GM23248 (cell line): ENCODE data around the gene CIRBP.

Source experiments
- EZH2 ChIP-seq: fragments of 200-600 bp; sonication (generic); IDR thresholded peaks from 2 replicates; pipeline ENCODE4 v1.6.1; 2018; ENCODE audit warnings: antibody characterized with exemption, mild to moderate bottlenecking; ENCODE audit not compliant: insufficient read depth, poor library complexity, severe bottlenecking
- EZH2phosphoT487 ChIP-seq: fragments of 200-600 bp; sonication (generic); IDR thresholded peaks from 2 replicates; pipeline ENCODE4 v1.6.1; 2018; ENCODE audit warnings: antibody characterized with exemption, moderate library complexity, mild to moderate bottlenecking, low read depth; ENCODE audit not compliant: insufficient read depth

- TF ChIP-seq EZH2 (no peak), EZH2phosphoT487 (no peak)
Observed at GRCh38 chr19:1253514-1254080, 15.5 kb upstream of the CIRBP start.
